NB4 (cell line): Measurements from ENCODE around the gene MAG.

Experiments used
- CTCF ChIP-seq: IDR thresholded peaks from one replicate; pipeline ENCODE4 v1.5.1; 2012; ENCODE audit warnings: low read depth, low read length
- MAX ChIP-seq: IDR thresholded peaks from 2 replicates; pipeline ENCODE4 v1.6.1; 2011; ENCODE audit warnings: low read depth, low read length
- POLR2A ChIP-seq: IDR thresholded peaks from 2 replicates; pipeline ENCODE4 v1.6.1; 2011; ENCODE audit warnings: mild to moderate bottlenecking; ENCODE audit not compliant: insufficient read length; ENCODE audit errors: extremely low read depth

- TF ChIP-seq CTCF = no peak
- no peak for TF ChIP-seq MAX
- no peak for TF ChIP-seq POLR2A
Measured at GRCh38 chr19:35303357-35303915, 11.5 kb downstream of the MAG start.
